Fibroblast of lung (primary cell): ENCODE results near the gene AEBP2.
"Not testable (repeated sequence)": the region's sequence is repeated elsewhere in the genome, so short reads cannot be mapped to it uniquely, and the experiment has no call there.

Experiments used
- EZH2 ChIP-seq: IDR thresholded peaks from 2 replicates; pipeline ENCODE4 v1.5.1; 2012; ENCODE audit warnings: low read length, control low read depth, mild to moderate bottlenecking; ENCODE audit errors: missing control alignments
- TF ChIP-seq, protein P1 (sequence below), 2 donors: IDR thresholded peaks in 1 of 2; conservative IDR thresholded peaks in 1 of 2; 1 replicate in 1 of 2; 2 replicates in 1 of 2; pipeline ENCODE4 v1.5.1; 2011 to 2012; ENCODE audit warnings: low read length in 2 of 2, control low read depth in 1 of 2, inconsistent platforms in 1 of 2, low read depth in 1 of 2, mild to moderate bottlenecking in 1 of 2

GRCh38 chr12:19400649-19401285, 38.5 kb upstream of the AEBP2 start:
- TF ChIP-seq, protein P1, sequence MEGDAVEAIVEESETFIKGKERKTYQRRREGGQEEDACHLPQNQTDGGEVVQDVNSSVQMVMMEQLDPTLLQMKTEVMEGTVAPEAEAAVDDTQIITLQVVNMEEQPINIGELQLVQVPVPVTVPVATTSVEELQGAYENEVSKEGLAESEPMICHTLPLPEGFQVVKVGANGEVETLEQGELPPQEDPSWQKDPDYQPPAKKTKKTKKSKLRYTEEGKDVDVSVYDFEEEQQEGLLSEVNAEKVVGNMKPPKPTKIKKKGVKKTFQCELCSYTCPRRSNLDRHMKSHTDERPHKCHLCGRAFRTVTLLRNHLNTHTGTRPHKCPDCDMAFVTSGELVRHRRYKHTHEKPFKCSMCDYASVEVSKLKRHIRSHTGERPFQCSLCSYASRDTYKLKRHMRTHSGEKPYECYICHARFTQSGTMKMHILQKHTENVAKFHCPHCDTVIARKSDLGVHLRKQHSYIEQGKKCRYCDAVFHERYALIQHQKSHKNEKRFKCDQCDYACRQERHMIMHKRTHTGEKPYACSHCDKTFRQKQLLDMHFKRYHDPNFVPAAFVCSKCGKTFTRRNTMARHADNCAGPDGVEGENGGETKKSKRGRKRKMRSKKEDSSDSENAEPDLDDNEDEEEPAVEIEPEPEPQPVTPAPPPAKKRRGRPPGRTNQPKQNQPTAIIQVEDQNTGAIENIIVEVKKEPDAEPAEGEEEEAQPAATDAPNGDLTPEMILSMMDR (conservative IDR thresholded peaks at IDR 0.05 in 1 of 2, IDR thresholded peaks at IDR 0.05 in 1 of 2; ENCODE audit: low read depth in 1 of 2, low read length in 2 of 2): not testable (repeated sequence)
- not testable (repeated sequence) for TF ChIP-seq EZH2
